GM04504 (cell line): Measurements from ENCODE around the gene SUPT5H.
"Not testable (repeated sequence)": the region's sequence is repeated elsewhere in the genome, so short reads cannot be mapped to it uniquely, and the experiment has no call there.

Source experiments
- DNase-seq: peaks from one replicate; pipeline ENCODE4 v3.0.0-alpha.2; 2012; ENCODE audit warnings: low read depth

The SUPT5H gene

GRCh38 chr19:39465956-39466747 lies 20.8 kb downstream of the SUPT5H start:
- no peak for DNase-seq

- DNase-seq, result no peak
These were observed 22.6 kb downstream of the SUPT5H start for GRCh38 chr19:39467941-39468340.

- DNase-seq, result no peak
These were observed 23.7 kb downstream of the SUPT5H start for GRCh38 chr19:39469036-39469435.

DNA sequence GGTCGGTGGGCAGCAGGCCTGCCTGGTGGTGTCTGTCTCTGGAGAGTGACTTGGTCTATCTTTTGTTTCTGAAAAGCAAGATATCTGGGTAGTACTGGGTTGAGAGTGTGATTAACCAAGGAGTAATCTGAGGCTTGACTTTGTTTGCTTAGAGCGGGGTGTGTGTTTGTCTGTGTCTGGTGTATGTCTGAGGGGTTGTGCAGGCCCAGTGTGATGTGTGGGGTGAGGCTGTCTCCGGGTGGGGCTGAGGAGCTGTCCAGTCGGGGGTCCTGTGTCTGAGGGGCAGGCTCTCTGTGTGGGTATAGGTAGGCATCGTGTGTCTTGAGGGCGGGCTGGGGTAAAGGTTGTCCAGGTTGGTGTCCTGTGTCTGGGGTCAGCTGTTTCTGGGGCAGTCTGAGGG lies 24.2 kb downstream of the SUPT5H start:
- no peak for DNase-seq

DNA sequence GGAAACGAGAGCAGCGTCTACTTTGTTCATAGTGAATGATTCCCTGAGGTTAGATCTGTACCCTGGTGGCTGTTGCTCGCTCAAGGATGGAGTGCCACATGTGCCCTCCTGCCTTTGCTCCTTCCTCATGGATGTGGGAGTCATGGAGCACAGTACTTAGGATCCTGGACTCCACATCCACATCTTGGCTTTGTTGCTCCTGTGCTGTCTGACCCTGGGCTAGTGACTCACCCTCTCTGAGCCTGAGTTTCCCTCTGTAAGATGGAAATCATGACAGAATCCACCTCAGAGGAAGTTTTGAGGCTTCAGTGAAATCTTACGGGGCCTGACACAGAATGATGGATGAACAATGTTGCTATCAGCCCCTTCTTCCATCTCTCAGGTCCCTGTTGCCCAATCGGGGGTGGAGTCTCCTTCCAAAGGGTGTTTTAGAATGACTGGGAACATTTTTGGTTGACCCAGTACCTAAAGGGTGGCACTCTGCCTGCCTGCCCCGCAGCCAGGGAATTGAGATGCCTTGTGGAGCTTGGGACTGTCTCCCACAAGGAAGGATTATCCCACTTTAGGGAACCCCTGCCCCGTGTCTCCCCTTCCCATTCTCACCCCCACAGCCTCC lies 25.4 kb downstream of the SUPT5H start:
- no peak for DNase-seq

DNA sequence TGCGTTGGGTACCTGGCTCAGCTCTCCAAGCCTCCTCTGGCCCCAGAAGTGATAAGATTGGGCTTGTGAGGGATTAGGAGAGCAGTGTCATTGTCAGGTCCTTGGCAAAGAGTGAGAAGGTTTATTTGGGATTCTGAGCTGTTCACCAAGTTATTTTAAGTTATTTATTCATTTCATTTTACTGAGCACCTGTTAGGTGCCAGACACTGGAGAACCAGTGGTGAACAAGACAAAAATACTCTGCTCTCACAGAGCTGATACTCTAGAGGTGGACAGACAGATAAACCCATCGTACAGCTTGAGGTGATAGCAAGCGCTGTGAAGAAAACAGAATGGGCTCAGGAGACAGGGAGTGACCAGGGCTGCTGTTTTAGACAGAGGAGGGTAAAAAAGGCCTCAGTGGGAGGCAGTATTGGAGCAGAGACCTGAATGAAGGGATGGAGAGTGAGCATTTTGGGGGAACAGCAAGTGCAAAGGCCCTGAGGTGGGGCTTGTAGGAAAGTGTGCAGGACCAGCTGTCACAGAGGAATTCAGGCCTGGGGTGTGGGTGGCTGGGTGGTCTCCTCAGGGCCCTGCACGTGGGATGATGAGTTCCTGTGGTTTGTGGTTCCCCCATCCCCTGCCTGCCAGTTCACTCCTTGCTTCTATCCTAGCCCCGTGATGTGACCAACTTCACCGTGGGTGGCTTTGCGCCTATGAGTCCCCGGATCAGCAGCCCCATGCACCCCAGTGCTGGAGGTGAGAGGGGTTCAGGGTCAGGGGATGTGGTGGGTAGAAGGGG lies 26.6 kb downstream of the SUPT5H start:
- DNase-seq, result no peak

DNA sequence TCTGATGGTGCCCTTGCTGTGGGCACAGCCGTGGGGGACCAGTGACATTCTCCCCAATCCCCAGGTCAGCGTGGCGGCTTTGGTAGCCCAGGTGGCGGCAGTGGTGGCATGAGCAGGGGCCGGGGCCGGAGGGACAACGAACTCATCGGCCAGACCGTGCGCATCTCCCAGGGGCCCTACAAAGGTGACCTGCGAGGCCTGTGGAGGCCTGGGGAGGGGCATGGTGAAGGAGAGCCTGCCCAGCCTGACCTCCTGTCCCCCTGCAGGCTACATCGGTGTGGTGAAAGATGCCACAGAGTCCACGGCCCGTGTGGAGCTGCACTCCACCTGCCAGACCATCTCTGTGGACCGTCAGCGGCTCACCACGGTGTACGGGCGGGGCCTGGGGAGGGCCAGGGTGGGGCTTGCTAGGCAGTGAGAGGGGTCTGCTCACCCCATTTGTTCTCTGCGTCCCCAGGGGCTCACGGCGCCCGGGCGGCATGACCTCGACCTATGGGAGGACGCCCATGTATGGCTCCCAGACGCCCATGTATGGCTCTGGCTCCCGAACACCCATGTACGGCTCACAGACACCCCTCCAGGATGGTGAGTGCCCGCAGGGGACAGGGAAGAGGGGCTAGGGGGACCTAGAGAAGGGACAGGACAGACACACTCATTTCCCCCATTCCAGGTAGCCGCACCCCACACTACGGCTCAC lies 27.5 kb downstream of the SUPT5H start:
- DNase-seq, result no peak

GRCh38 chr19:39473443-39473960 lies 28.1 kb downstream of the SUPT5H start:
- DNase-seq, result no peak

DNA sequence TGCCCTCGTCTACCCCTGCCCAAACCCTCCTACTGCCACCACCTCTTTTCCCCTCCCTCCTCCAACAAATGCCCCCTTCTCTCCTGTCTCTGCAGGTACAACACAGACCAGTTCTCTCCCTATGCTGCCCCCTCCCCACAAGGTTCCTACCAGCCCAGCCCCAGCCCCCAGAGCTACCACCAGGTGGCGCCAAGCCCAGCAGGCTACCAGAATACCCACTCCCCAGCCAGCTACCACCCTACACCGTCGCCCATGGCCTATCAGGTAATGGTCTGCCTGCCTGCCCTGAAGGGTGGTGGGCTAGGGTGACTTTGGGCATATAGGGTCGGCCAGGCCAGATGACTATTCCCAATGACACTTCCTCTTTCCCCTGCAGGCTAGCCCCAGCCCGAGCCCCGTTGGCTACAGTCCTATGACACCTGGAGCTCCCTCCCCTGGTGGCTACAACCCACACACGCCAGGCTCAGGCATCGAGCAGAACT lies 28.8 kb downstream of the SUPT5H start:
- DNase-seq, result no peak

GRCh38 chr19:39475748-39476147 lies 30.4 kb downstream of the SUPT5H start:
- no peak for DNase-seq

GRCh38 chr19:39479319-39479801 lies 34.0 kb downstream of the SUPT5H start:
- DNase-seq, result not testable (repeated sequence)

GRCh38 chr19:39479916-39480315 lies 34.5 kb downstream of the SUPT5H start:
- no peak for DNase-seq

- peak; percentile 81 for DNase-seq
These were observed 35.2 kb downstream of the SUPT5H start, which contains the start of gene TIMM50 for GRCh38 chr19:39480337-39481228. TIMM50 (plus strand) TSS chr19:39480838; CDS start chr19:39480854, 16 bp downstream.

- DNase-seq, result no peak
These were observed 35.8 kb downstream of the SUPT5H start for GRCh38 chr19:39481229-39481545.

DNA sequence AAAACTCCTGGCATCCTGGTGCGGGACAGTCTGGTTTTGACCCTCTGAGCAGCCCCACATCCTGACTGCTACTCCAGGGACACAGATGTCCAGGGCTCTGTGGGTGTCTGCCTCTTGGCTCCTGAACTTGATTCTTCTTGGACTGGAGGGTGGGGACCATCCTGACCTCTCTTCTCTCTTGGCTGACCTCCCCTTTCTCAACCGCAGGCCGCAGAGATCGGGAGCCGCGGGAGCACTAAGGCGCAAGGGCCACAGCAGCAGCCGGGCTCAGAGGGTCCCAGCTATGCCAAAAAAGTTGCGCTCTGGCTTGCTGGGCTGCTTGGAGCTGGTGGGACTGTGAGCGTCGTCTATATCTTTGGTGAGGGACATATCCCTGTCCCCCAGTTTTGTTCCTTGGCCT lies 36.3 kb downstream of the SUPT5H start:
- no peak for DNase-seq

DNA sequence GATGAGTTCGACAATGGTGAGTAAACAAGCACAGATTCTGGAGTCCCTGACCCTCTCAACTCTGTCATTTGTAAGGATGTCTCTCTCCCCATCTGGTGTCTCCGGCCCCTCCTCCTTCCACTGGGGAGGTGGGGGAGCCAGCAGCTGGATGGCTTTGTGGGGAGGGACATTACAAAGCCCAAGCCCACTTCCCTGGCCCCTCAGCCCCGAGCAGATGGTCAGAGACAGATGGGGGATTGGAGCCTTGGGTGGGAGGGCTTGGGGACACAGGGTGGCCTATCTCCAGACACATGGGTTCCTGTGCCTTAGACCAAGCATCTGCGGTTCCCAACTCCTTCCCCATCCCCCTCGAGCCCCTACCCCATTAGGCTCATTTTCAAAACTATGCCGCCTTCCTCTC lies 37.8 kb downstream of the SUPT5H start:
- DNase-seq, result no peak

- no peak for DNase-seq
These were observed 44.4 kb downstream of the SUPT5H start for GRCh38 chr19:39489756-39490155.

DNA sequence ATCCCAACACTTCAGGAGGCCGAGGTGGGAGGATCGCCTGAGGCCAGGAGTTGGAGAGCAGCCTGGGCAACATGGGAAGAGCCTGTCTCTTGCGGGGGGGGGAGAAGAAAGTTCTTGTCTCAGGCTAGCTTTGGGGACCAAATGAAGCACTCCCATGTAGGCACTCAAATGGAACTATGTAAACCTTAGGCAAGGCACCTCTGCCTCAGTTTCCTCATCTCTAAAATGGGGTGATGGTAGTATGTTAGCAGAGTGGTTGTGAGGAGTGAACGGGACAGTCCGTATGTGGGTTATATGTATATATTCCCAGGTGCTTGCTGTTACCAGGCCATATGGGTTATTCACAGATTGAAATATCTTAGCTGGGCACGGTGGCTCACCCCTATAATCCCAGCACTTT lies 46.8 kb downstream of the SUPT5H start:
- DNase-seq, result no peak

DNA sequence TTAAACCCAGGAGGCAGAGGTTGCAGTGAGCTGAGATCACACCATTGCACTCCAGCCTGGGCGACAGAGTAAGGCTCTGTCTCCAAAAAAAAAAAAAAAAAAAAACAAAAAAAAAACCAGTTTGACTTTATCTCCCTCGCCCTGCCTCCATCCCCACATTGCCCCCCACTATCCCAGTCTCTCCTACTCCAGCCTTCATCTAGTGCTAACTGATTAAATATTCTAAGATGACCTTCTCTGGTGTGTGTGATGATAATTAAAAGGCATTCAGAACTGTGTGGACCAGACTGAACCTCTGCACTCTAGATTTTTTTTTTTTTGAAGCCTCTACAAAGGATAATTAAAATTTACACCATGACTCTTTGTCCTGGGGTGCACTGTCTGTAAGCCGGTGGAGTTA lies 47.4 kb downstream of the SUPT5H start:
- no peak for DNase-seq

- no peak for DNase-seq
These were observed 49.3 kb downstream of the SUPT5H start for GRCh38 chr19:39494661-39495060.

DNA sequence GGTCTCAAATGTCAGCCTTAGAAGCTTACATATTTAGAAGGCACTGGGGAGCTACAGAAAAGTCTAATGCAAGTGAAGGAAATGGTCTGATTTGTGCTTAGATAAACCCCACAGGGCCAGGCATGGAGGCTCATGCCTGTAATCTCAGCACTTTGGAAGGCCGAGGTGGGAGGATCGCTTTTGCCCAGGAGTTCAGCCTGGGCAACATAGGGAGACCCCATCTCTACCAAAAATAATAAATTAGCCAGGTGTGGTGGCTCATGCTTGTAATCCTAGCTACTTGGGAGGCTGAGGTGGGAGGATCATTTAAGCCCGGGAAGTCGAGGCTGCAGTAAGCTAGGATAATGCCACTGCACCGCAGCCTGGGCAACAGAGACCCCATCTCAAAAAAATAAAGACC lies 50.7 kb downstream of the SUPT5H start:
- DNase-seq, result no peak
